Spinal cord (tissue), 10 donors: ENCODE measurements around the gene SLC2A2. TPM values are rescaled to one million over a fixed set of nuclear protein-coding genes. Genes with fewer than 3 reads are reported as not detected.
"Not testable (repeated sequence)": the region's sequence is repeated elsewhere in the genome, so short reads cannot be mapped to it uniquely, and the experiment has no call there.

Experiments used
- DNase-seq, 6 donors: peaks; one replicate each; pipeline versions ENCODE4 v3.0.0 to v3.0.0-alpha.2; 2013 to 2015; ENCODE audit warnings: low spot score in 6 of 6, low read depth in 4 of 6
- H3K27ac ChIP-seq: one replicate; pipeline ENCODE4 v1.5.1; 2013; ENCODE audit warnings: low read depth, low read length, control low read depth
- H3K27me3 ChIP-seq: one replicate; pipeline ENCODE4 v1.6.1; 2013; ENCODE audit warnings: low read length; ENCODE audit not compliant: control insufficient read depth, insufficient read depth
- H3K36me3 ChIP-seq: one replicate; pipeline ENCODE4 v1.6.1; 2013; ENCODE audit warnings: low read length; ENCODE audit not compliant: control insufficient read depth, insufficient read depth
- H3K4me1 ChIP-seq: one replicate; pipeline ENCODE4 v1.6.1; 2013; ENCODE audit warnings: low read length; ENCODE audit not compliant: control insufficient read depth, insufficient read depth
- H3K4me3 ChIP-seq: one replicate; pipeline ENCODE4 v1.5.1; 2013; ENCODE audit warnings: low read depth, low read length, control low read depth
- H3K9me3 ChIP-seq: one replicate; pipeline ENCODE4 v1.6.1; 2013; ENCODE audit warnings: low read length; ENCODE audit not compliant: control insufficient read depth, insufficient read depth
- WGBS: methylation state at CpG from one replicate; pipeline ENCODE4 v1.1.5; 2013; ENCODE audit warnings: missing lambda C conversion rate; ENCODE audit not compliant: insufficient coverage; 5-methylcytosine and 5-hydroxymethylcytosine counted together
- polyA plus RNA-seq, 2 donors: library from polyadenylated mRNA; unstranded; fragments of 120-200 nt; gene quantifications; one replicate each; pipeline ENCODE4 v1.2.1, GENCODE V29; 2013; ENCODE audit not compliant: insufficient read length in 2 of 2
- total RNA-seq, 2 donors: library from RNA; depleted of rRNA in 1 of 2; stranded (reverse); fragments of 120-200 nt in 1 of 2; fragments of >200 nt in 1 of 2; gene quantifications; one replicate each; pipeline versions ENCODE4 v1.2.3 to v1.2.4, GENCODE V29; 2013 to 2014
- donor health status: healthy.

Gene SLC2A2
- total and polyA plus RNA-seq, 4 donors = 0.10 to 0.28 (median 0.27) TPM; not detected in 1

GRCh38 chr3:170974872-170975271 lies 51.6 kb downstream of the SLC2A2 start:
- DNase-seq = no peak
- 88% methylated on average over 9 of the region's 9 CpGs for WGBS
- H3K9me3 ChIP-seq = no peaks in the 10 kb centered on the region
- no peaks in the 10 kb centered on the region for H3K4me1 ChIP-seq
- no peak overlapping the region for H3K27ac ChIP-seq
- H3K4me3 ChIP-seq = no peak overlapping the region
- no peaks in the 10 kb centered on the region for H3K36me3 ChIP-seq
- no peaks in the 10 kb centered on the region for H3K27me3 ChIP-seq

- not testable (repeated sequence) for H3K27ac ChIP-seq, H3K27me3 ChIP-seq, H3K9me3 ChIP-seq, H3K4me3 ChIP-seq, H3K36me3 ChIP-seq, DNase-seq, H3K4me1 ChIP-seq
Measured at GRCh38 chr3:170972917-170973316, 53.6 kb downstream of the SLC2A2 start.

- no peaks in the 10 kb centered on the region for H3K4me1 ChIP-seq
- H3K9me3 ChIP-seq = no peaks in the 10 kb centered on the region
- no peak for DNase-seq
- H3K27me3 ChIP-seq = no peaks in the 10 kb centered on the region
- no peak overlapping the region for H3K4me3 ChIP-seq
- no peaks in the 10 kb centered on the region for H3K36me3 ChIP-seq
- 57% methylated on average over 1 of the region's 1 CpG for WGBS
- no peak overlapping the region for H3K27ac ChIP-seq
Measured at GRCh38 chr3:170967126-170967525, 59.4 kb downstream of the SLC2A2 start.

GRCh38 chr3:170966495-170966894 lies 60.0 kb downstream of the SLC2A2 start:
- no peaks in the 10 kb centered on the region for H3K27me3 ChIP-seq
- WGBS = no CpG with 5 or more reads among the region's 1 CpG
- H3K4me1 ChIP-seq = no peaks in the 10 kb centered on the region
- H3K4me3 ChIP-seq = no peak overlapping the region
- no peaks in the 10 kb centered on the region for H3K9me3 ChIP-seq
- no peak overlapping the region for H3K27ac ChIP-seq
- DNase-seq = no peak
- no peaks in the 10 kb centered on the region for H3K36me3 ChIP-seq

GRCh38 chr3:170962411-170962810 lies 64.1 kb downstream of the SLC2A2 start:
- Histone ChIP-seq H3K27ac (no peak overlapping the region), H3K36me3 (no peaks in the 10 kb centered on the region), H3K9me3 (no peaks in the 10 kb centered on the region), H3K27me3 (no peaks in the 10 kb centered on the region), H3K4me1 (no peaks in the 10 kb centered on the region), H3K4me3 (no peak overlapping the region)
- no peak for DNase-seq

- WGBS = 6% methylated on average over 3 of the region's 4 CpGs
- H3K36me3 ChIP-seq = no peaks in the 10 kb centered on the region
- H3K9me3 ChIP-seq = no peaks in the 10 kb centered on the region
- no peaks in the 10 kb centered on the region for H3K27me3 ChIP-seq
- H3K27ac ChIP-seq = peak overlapping the region; percentile 10
- peak; percentile 56 to 93 (median 62) for DNase-seq
- no peaks in the 10 kb centered on the region for H3K4me1 ChIP-seq
- no peak overlapping the region for H3K4me3 ChIP-seq
Measured at GRCh38 chr3:170961616-170962400, 64.7 kb downstream of the SLC2A2 start.

GRCh38 chr3:170959457-170959856 lies 67.1 kb downstream of the SLC2A2 start:
- Histone ChIP-seq H3K27ac (no peak overlapping the region), H3K27me3 (no peaks in the 10 kb centered on the region), H3K9me3 (no peaks in the 10 kb centered on the region), H3K4me3 (no peak overlapping the region), H3K36me3 (no peaks in the 10 kb centered on the region), H3K4me1 (no peaks in the 10 kb centered on the region)
- no CpG with 5 or more reads among the region's 1 CpG for WGBS
- peak in 1 of 6 donors; percentile 9 for DNase-seq

- Histone ChIP-seq H3K9me3 (no peaks in the 10 kb centered on the region), H3K4me3 (no peak overlapping the region), H3K27ac (no peak overlapping the region), H3K36me3 (no peaks in the 10 kb centered on the region), H3K4me1 (no peaks in the 10 kb centered on the region), H3K27me3 (no peaks in the 10 kb centered on the region)
- no peak for DNase-seq
Measured at GRCh38 chr3:170956647-170957046, 69.9 kb downstream of the SLC2A2 start.

GRCh38 chr3:170953736-170954135 lies 72.8 kb downstream of the SLC2A2 start:
- Histone ChIP-seq H3K36me3 (no peaks in the 10 kb centered on the region), H3K27me3 (no peaks in the 10 kb centered on the region), H3K27ac (no peak overlapping the region), H3K9me3 (no peaks in the 10 kb centered on the region), H3K4me1 (no peaks in the 10 kb centered on the region), H3K4me3 (no peak overlapping the region)
- peak in 2 of 6 donors; percentile 5 to 19 for DNase-seq
- 56% methylated on average over 7 of the region's 12 CpGs for WGBS

- Histone ChIP-seq H3K9me3 (no peaks in the 10 kb centered on the region), H3K4me3 (no peak overlapping the region), H3K36me3 (no peaks in the 10 kb centered on the region), H3K4me1 (no peaks in the 10 kb centered on the region), H3K27me3 (no peaks in the 10 kb centered on the region), H3K27ac (no peak overlapping the region)
- 83% methylated on average over 13 of the region's 13 CpGs for WGBS
- no peak for DNase-seq
Measured at GRCh38 chr3:170953229-170953628, 73.3 kb downstream of the SLC2A2 start.
